GM23248 (cell line): ENCODE results near the gene SURF6.

Experiments used
- EZH2 ChIP-seq: fragments of 200-600 bp; sonication (generic); IDR thresholded peaks from 2 replicates; pipeline ENCODE4 v1.6.1; 2018; ENCODE audit warnings: antibody characterized with exemption, mild to moderate bottlenecking; ENCODE audit not compliant: insufficient read depth, poor library complexity, severe bottlenecking
- EZH2phosphoT487 ChIP-seq: fragments of 200-600 bp; sonication (generic); IDR thresholded peaks from 2 replicates; pipeline ENCODE4 v1.6.1; 2018; ENCODE audit warnings: antibody characterized with exemption, moderate library complexity, mild to moderate bottlenecking, low read depth; ENCODE audit not compliant: insufficient read depth

DNA sequence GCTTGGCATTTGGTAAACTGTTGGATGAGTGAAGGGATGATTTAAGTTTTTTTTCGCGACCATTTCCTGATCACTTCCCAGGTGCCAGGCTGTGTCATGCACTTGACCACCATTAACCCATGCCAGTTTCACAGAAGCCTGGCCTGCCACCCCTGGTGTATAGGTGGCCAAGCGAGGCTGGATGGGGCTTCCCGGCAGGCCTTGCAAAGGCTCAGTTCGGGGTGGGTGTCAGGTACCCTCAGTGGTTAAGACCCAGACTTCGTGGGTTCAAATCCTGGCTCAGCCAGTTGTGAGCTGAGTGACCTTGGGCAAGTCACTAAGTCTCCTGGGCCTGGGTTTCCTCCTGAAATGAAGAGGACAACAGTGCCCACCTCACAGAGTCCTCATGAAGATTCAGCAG lies 9.6 kb upstream of the SURF6 start:
- no peak for TF ChIP-seq EZH2phosphoT487
- TF ChIP-seq EZH2, result no peak
